GM21381 (cell line): ENCODE measurements around the gene SAMD7.

ENCODE experiments used
- ATAC-seq: cut with Tn5 transposase; IDR thresholded peaks from one replicate; pipeline ENCODE4 v1.9.1; 2021; ENCODE audit warnings: mild to moderate bottlenecking, moderate library complexity; ENCODE audit not compliant: unreplicated experiment

SAMD7 gene

GRCh38 chr3:169911272-169911671 lies at the start of gene SAMD7:
Gene SAMD7 (plus strand): TSS chr3:169911572. CDS start chr3:169919499, 7,927 bp downstream.
- ATAC-seq = no peak

GRCh38 chr3:169861871-169862270 lies 49.5 kb upstream of the SAMD7 start:
- no peak for ATAC-seq

- ATAC-seq = peak; percentile 63
Measured at GRCh38 chr3:169863458-169863899, 47.9 kb upstream of the SAMD7 start.

- ATAC-seq = no peak
Measured at GRCh38 chr3:169864270-169864669, 47.1 kb upstream of the SAMD7 start.

- no peak for ATAC-seq
Measured at GRCh38 chr3:169865176-169865767, 46.1 kb upstream of the SAMD7 start.

- no peak for ATAC-seq
Measured at GRCh38 chr3:169867584-169868210, 43.7 kb upstream of the SAMD7 start.

GRCh38 chr3:169868369-169868768 lies 43.0 kb upstream of the SAMD7 start:
- no peak for ATAC-seq

GRCh38 chr3:169869484-169870220 lies 41.7 kb upstream of the SAMD7 start, which contains the start of gene LRRC31:
Gene LRRC31 (minus strand): TSS chr3:169869935. CDS start chr3:169869807, 128 bp downstream.
- ATAC-seq = no peak

- ATAC-seq = no peak
Measured at GRCh38 chr3:169871129-169871886, 40.1 kb upstream of the SAMD7 start.

- no peak for ATAC-seq
Measured at GRCh38 chr3:169879013-169879557, 32.3 kb upstream of the SAMD7 start.

- ATAC-seq = no peak
Measured at GRCh38 chr3:169879845-169880575, 31.4 kb upstream of the SAMD7 start.

- ATAC-seq = no peak
Measured at GRCh38 chr3:169880576-169881250, 30.7 kb upstream of the SAMD7 start.

GRCh38 chr3:169886671-169887070 lies 24.7 kb upstream of the SAMD7 start:
- no peak for ATAC-seq

- no peak for ATAC-seq
Measured at GRCh38 chr3:169891886-169892285, 19.5 kb upstream of the SAMD7 start.

GRCh38 chr3:169894110-169894509 lies 17.3 kb upstream of the SAMD7 start:
- no peak for ATAC-seq

- no peak for ATAC-seq
Measured at GRCh38 chr3:169895072-169895471, 16.3 kb upstream of the SAMD7 start.

GRCh38 chr3:169897284-169897683 lies 14.1 kb upstream of the SAMD7 start:
- no peak for ATAC-seq

- ATAC-seq = no peak
Measured at GRCh38 chr3:169901453-169901852, 9.9 kb upstream of the SAMD7 start.

- no peak for ATAC-seq
Measured at GRCh38 chr3:169905404-169905803, 6.0 kb upstream of the SAMD7 start.

GRCh38 chr3:169907476-169907875 lies 3.9 kb upstream of the SAMD7 start:
- no peak for ATAC-seq
